HepG2 (cell line): ENCODE measurements around the gene RASA3. TPM values are rescaled to one million over a fixed set of nuclear protein-coding genes. Genes with fewer than 3 reads are reported as not detected.
A peak's percentile ranks its signal among the peaks of the same experiment; 100 is the strongest.

Experiments
- ATAC-seq: fragments of 200-7000 bp; cut with Tn5 transposase; 3 replicates; pipeline ENCODE4 v1.9.1; 2020; ENCODE audit warnings: mild to moderate bottlenecking, moderate library complexity
- BruUV-seq: library from RNA; stranded (reverse); fragments of 400-500 nt; replicated peaks from 2 replicates; lab custom pipeline; 2021; lab: Mats Ljungman, UMichigan
- CTCF ChIA-PET: fragments of 300-600 bp; formaldehyde crosslinking; extraction: SDS; loops from one replicate; lab custom pipeline; 2021; ENCODE audit warnings: low total read pairs, inconsistent platforms, low intra/inter-chr PET ratio; lab: Yijun Ruan, JAX
- POLR2A ChIA-PET: fragments of 350-600 bp; sonication (Branson Sonifier 250); formaldehyde crosslinking; loops from one replicate; lab custom pipeline; 2020; ENCODE audit warnings: antibody characterized with exemption, inconsistent platforms; lab: Yijun Ruan, JAX
- DNase-seq: peaks from one replicate; pipeline ENCODE4 v3.0.0-alpha.2; 2015; ENCODE audit warnings: low spot score
- FAIRE-seq: peaks from 3 replicates; lab custom pipeline; 2011; peaks lifted over from hg19 to GRCh38; lab: Jason Lieb, UNC
- H2AFZ ChIP-seq: one replicate; pipeline ENCODE4 v1.6.1; 2011; ENCODE audit warnings: low read length, inconsistent platforms
- H3K27ac ChIP-seq: fragments of 300-600 bp; 3 replicates; pipeline ENCODE4 v1.8.0; 2011; ENCODE audit warnings: mixed run types, mild to moderate bottlenecking, mixed read lengths, low read length, inconsistent platforms; ENCODE audit not compliant: insufficient read depth; ENCODE audit errors: extremely low read length
- H3K27me3 ChIP-seq, 2 experiments: fragments of 200-600 bp in 1 of 2; 2 replicates in 1 of 2; 3 replicates in 1 of 2; pipeline versions ENCODE4 v1.6.0 to v1.8.0; 2011; ENCODE audit warnings: low read length in 2 of 2, mild to moderate bottlenecking in 2 of 2, moderate library complexity in 2 of 2, inconsistent platforms in 1 of 2; ENCODE audit not compliant: insufficient read depth in 2 of 2, control insufficient read depth in 1 of 2
- H3K36me3 ChIP-seq, 2 experiments: fragments of 200-600 bp in 1 of 2; replicated peaks in 1 of 2; 2 replicates in 1 of 2; 3 replicates in 1 of 2; pipeline versions ENCODE4 v1.5.1 to v1.8.0; 2011; ENCODE audit warnings: low read length in 2 of 2, inconsistent platforms in 1 of 2; ENCODE audit not compliant: insufficient read depth in 2 of 2, control insufficient read depth in 1 of 2
- H3K4me1 ChIP-seq: 2 replicates; pipeline ENCODE4 v1.5.1; 2012; ENCODE audit warnings: low read length, inconsistent platforms; ENCODE audit not compliant: insufficient read depth
- H3K4me2 ChIP-seq: 2 replicates; pipeline ENCODE4 v1.6.0; 2011; ENCODE audit warnings: low read depth, low read length, inconsistent platforms
- H3K4me3 ChIP-seq, 3 experiments: fragments of 200-600 bp in 1 of 3; sonication (generic), shearing (Covaris generic) in 1 of 3; replicated peaks in 1 of 3; 2 replicates each; pipeline ENCODE4 v1.5.1; 2011 to 2016; ENCODE audit warnings: low read length in 3 of 3, inconsistent platforms in 2 of 3, low read depth in 2 of 3, mild to moderate bottlenecking in 2 of 3, control low read depth in 1 of 3, mixed read lengths in 1 of 3; ENCODE audit not compliant: insufficient read depth in 1 of 3
- H3K79me2 ChIP-seq: one replicate; pipeline ENCODE4 v1.6.1; 2011; ENCODE audit warnings: low read length, inconsistent platforms; ENCODE audit not compliant: insufficient read depth
- H3K9ac ChIP-seq: 2 replicates; pipeline ENCODE4 v1.6.0; 2011; ENCODE audit warnings: mild to moderate bottlenecking, low read depth, low read length, inconsistent platforms; ENCODE audit not compliant: insufficient read depth
- H3K9me3 ChIP-seq: 2 replicates; pipeline ENCODE4 v1.5.1; 2012; ENCODE audit warnings: mild to moderate bottlenecking, low read length
- H4K20me1 ChIP-seq: 2 replicates; pipeline ENCODE4 v1.6.0; 2011; ENCODE audit warnings: inconsistent platforms, mild to moderate bottlenecking, low read length, moderate library complexity; ENCODE audit not compliant: insufficient read depth
- CTCF ChIP-seq: sonication (generic); formaldehyde crosslinking; IDR thresholded peaks from 2 replicates; pipeline ENCODE4 v1.5.0; 2020; ENCODE audit warnings: mild to moderate bottlenecking, missing genetic modification reagents, moderate library complexity
- HOXA3 ChIP-seq: sonication (generic); formaldehyde crosslinking; IDR thresholded peaks from 2 replicates; pipeline ENCODE4 v1.5.0; 2020; ENCODE audit warnings: missing genetic modification reagents
- MIER2 ChIP-seq: IDR thresholded peaks from 2 replicates; pipeline ENCODE4 v1.6.1; 2016; ENCODE audit warnings: missing biosample characterization, missing genetic modification reagents
- PAF1 ChIP-seq: IDR thresholded peaks from 2 replicates; pipeline ENCODE4 v1.6.1; 2016; ENCODE audit warnings: missing genetic modification reagents, missing compliant biosample characterization
- RAD21 ChIP-seq: fragments of 450-650 bp; formaldehyde crosslinking; IDR thresholded peaks from 2 replicates; pipeline ENCODE4 v1.5.0; 2020; ENCODE audit warnings: mild to moderate bottlenecking
- RXRA ChIP-seq: sonication (generic); formaldehyde crosslinking; IDR thresholded peaks from 2 replicates; pipeline ENCODE4 v1.5.1; 2020; ENCODE audit warnings: missing genetic modification reagents
- SMC3 ChIP-seq: IDR thresholded peaks from 2 replicates; pipeline ENCODE4 v1.6.1; 2011; ENCODE audit warnings: low read length, improper control_type of control experiment
- STAG1 ChIP-seq: sonication (generic); formaldehyde crosslinking; IDR thresholded peaks from 2 replicates; pipeline ENCODE4 v1.4.0; 2020; ENCODE audit warnings: missing genetic modification reagents
- TBX2 ChIP-seq: sonication (generic); formaldehyde crosslinking; IDR thresholded peaks from 2 replicates; pipeline ENCODE4 v1.5.0; 2020; ENCODE audit warnings: missing genetic modification reagents, mild to moderate bottlenecking, borderline replicate concordance
- ZNF543 ChIP-seq: sonication (generic); formaldehyde crosslinking; IDR thresholded peaks from 2 replicates; pipeline ENCODE4 v1.4.0; 2020; ENCODE audit warnings: mild to moderate bottlenecking, missing genetic modification reagents
- ZNF574 ChIP-seq: sonication (generic); formaldehyde crosslinking; IDR thresholded peaks from 2 replicates; pipeline ENCODE4 v1.4.0; 2020; ENCODE audit warnings: missing genetic modification reagents
- ZNF687 ChIP-seq: sonication (generic); formaldehyde crosslinking; IDR thresholded peaks from 2 replicates; pipeline ENCODE4 v1.5.1; 2020; ENCODE audit warnings: mild to moderate bottlenecking, missing genetic modification reagents, moderate library complexity
- ZSCAN9 ChIP-seq: IDR thresholded peaks from 2 replicates; pipeline ENCODE4 v1.6.1; 2016; ENCODE audit warnings: borderline replicate concordance
- WGBS: methylation state at CpG from one replicate; pipeline ENCODE4 v1.1.6; 2017; ENCODE audit warnings: low lambda C conversion rate; 5-methylcytosine and 5-hydroxymethylcytosine counted together
- in situ Hi-C: cut with HindIII; loops from 2 replicates; pipeline ENCODE4 v1.10.0; 2017; ENCODE audit warnings: low pct_unique_long_range_greater_than_20kb; ENCODE audit not compliant: extremely low pct_ligation_motif_present
- intact Hi-C: fragments of 100-400 bp; cut with micrococcal nuclease; formaldehyde crosslinking; loops from one replicate; pipeline ENCODE4 v1.10.0; 2022; ENCODE audit not compliant: unreplicated experiment
- polyA plus RNA-seq, 8 experiments: library from polyadenylated mRNA; depleted of rRNA in 3 of 8; stranded (reverse) in 7 of 8; unstranded in 1 of 8; fragments of >200 nt; fragmentation: Illumina TruSeq in 4 of 8; extraction: Trizol in 4 of 8; gene quantifications; 2 replicates each; pipeline versions ENCODE4 v1.2.1 to v1.2.3, GENCODE V29; 2011 to 2016; ENCODE audit warnings: low read depth in 4 of 8, missing spikeins in 1 of 8, mixed read lengths in 1 of 8; ENCODE audit not compliant: insufficient read depth in 1 of 8
- total RNA-seq, 5 experiments: library from RNA; depleted of rRNA; stranded (reverse); fragments of >200 nt; fragmentation: Illumina TruSeq; extraction: Trizol; gene quantifications; 2 replicates each; pipeline ENCODE4 v1.2.3, GENCODE V29; 2016; ENCODE audit warnings: low read depth in 1 of 5

RASA3 gene
- total and polyA plus RNA-seq, 2 of the 13 experiments (the other 11 are each of a cell fraction or from before 2014, with no cell fraction given), result 0.05 TPM; not detected in 1

- in situ Hi-C loops (no loop called here), intact Hi-C loops (no loop called here)
- DNase-seq (peak; percentile 23), FAIRE-seq (no peak), ATAC-seq (peak; percentile 87)
- H3K79me2 ChIP-seq, result no peaks in the 10 kb centered on the region
- POLR2A ChIA-PET, result no interaction called here
- H3K4me2 ChIP-seq, result no peak overlapping the region
- H3K27ac ChIP-seq, result no peak overlapping the region
- no peaks in the 10 kb centered on the region for H3K36me3 ChIP-seq
- H3K4me1 ChIP-seq, result peaks cover 5% of the 10 kb centered on the region; the same call in 1 of the 2 replicates
- H3K9me3 ChIP-seq, result no peaks in the 10 kb centered on the region
- no peak overlapping the region for H2AFZ ChIP-seq
- H4K20me1 ChIP-seq, result no peaks in the 10 kb centered on the region
- WGBS, result 48% methylated on average over 27 of the region's 42 CpGs
- peaks cover 4 to 13% of the 10 kb centered on the region in 2 experiments; a peak in 3 of 5 replicates for H3K27me3 ChIP-seq
- H3K9ac ChIP-seq, result no peak overlapping the region
- no peak overlapping the region for H3K4me3 ChIP-seq
- BruUV-seq, result no TSS peak
- CTCF ChIA-PET, result interaction anchor here (1.1 to 1.6 kb wide), 3 partner anchors 274 to 401 kb away, joined by 3 to 11 read pairs (median 4); no protein-coding TSS in a partner anchor
- TF ChIP-seq ZNF687 (peak; percentile 16; the same call in 1 of the 2 replicates), CTCF (CRISPR knock-in tag) (peak; percentile 87), TBX2 (CRISPR knock-in tag) (no peak), RXRA (CRISPR knock-in tag) (no peak), ZNF543 (CRISPR knock-in tag) (no peak), RAD21 (peak; percentile 77), SMC3 (peak; percentile 40), ZSCAN9 (CRISPR knock-in tag) (no peak), HOXA3 (CRISPR knock-in tag) (no peak), PAF1 (CRISPR knock-in tag) (no peak), STAG1 (CRISPR knock-in tag) (peak; percentile 89), ZNF574 (CRISPR knock-in tag) (no peak), MIER2 (CRISPR knock-in tag) (0 out of 2 replicates have a peak, but pooled peaks have one; percentile 67)
These were observed 181.0 kb downstream of the RASA3 start for GRCh38 chr13:113951246-113951999.
